Fibroblast of the conjunctiva (primary cell): ENCODE measurements around the gene SPATA46.

Experiments used
- DNase-seq: peaks from one replicate; pipeline ENCODE4 v3.0.0-alpha.2; 2010; ENCODE audit warnings: low read depth

SPATA46 gene

DNA sequence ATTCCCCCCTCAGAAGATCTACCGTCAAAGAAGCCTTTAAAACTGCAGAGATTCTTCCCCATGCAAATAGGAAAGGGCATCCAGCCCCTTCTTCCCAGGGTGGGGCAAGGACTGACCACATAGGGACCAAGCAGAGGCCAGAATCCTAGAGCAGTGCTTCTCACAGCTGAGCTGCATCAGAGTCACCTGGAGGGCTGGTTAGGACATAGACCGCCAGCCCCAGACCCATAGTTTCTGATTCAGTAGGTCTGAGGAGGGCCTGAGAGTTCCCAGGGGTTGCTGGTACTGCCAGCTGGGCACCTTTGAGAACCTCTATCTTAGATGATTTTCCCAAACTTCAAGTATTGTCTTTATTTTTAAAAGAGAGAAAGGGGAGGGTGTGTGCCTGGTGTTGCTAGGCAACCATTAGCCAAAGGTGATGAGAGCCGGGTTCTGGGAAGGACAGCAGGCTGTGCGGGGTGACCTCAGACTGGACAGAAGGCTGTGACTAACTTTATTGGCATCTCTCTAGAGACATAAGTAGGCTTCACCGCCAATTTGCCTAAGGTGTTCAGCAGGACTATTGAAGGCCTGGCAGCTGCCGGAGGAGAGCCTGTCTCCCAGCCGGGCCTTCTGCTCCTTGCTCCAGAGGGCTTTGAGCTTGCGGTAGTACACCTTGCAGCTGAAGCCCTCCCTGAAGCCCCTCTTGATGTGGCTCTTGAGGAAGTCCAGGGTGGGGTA lies 3.0 kb downstream of the SPATA46 start:
- DNase-seq = no peak

- no peak for DNase-seq
These were observed 3.6 kb downstream of the SPATA46 start for GRCh38 chr1:162373072-162373427.

DNA sequence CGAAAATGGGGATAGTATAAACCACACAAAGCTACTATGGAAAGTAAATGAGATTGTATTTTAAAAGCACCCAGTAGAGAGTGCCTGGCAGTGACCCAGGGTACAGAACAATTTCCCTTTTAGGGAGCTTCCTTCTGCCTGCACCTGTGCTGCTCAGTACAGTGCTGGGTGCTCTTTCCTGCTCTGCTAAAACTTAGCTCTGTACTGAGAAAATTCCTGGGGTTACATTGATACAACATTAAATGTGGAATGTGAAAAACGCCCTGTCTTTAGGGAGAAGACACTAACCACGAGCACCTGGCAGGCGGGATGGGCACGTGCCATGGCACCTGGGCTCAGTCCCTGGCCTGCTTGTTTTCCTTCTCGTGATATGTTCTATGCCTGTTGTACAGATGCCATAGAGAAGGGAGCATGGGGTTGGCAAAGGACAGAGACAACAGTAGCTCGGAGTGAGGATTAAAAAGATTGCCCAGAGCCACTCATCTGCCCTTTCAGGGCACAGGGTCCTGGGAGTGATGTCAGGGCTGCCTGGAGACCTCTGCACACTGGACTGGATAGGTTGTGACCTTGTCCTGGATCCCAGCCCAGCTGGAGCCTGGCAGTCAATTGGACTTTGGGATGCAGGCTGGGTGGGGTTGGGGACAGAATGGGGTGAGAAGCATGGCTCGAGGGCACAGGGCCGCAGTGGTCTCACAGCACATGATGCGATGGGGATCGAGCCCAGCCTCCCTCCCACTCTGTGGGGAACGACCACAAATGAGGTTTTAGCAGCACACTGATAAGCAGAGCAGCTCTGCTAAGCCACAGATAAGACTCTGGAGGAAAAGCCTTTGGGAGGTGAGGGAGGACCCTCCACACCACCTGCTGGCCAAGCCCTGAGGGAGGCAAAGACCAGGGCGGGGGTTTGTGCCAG lies 4.2 kb downstream of the SPATA46 start:
- DNase-seq = no peak

- DNase-seq = no peak
These were observed 5.0 kb downstream of the SPATA46 start for GRCh38 chr1:162371611-162372010.

- no peak for DNase-seq
These were observed 5.9 kb downstream of the SPATA46 start for GRCh38 chr1:162370721-162371120.

GRCh38 chr1:162370161-162370560 lies 6.5 kb downstream of the SPATA46 start:
- DNase-seq = no peak

GRCh38 chr1:162369571-162369970 lies 7.1 kb downstream of the SPATA46 start:
- no peak for DNase-seq

- DNase-seq = no peak
These were observed 8.2 kb downstream of the SPATA46 start for GRCh38 chr1:162368451-162368850.

DNA sequence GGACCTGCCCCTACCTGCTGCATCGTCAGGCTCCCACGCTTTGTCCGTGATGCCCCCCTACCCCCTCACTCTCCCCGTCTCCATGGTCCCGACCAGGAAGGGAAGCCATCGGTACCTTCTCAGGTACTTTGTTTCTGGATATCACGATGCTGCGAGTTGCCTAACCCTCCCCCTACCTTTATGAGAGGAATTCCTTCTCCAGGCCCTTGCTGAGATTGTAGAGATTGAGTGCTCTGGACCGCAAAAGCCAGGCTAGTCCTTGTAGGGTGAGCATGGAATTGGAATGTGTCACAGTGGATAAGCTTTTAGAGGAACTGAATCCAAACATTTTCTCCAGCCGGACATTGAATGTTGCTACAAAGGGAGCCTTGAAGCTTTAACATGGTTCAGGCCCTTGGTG lies 8.9 kb downstream of the SPATA46 start:
- DNase-seq = no peak

GRCh38 chr1:162367073-162367472 lies 9.6 kb downstream of the SPATA46 start:
- DNase-seq = no peak

- DNase-seq = no peak
These were observed 10.0 kb downstream of the SPATA46 start for GRCh38 chr1:162366671-162367070.

DNA sequence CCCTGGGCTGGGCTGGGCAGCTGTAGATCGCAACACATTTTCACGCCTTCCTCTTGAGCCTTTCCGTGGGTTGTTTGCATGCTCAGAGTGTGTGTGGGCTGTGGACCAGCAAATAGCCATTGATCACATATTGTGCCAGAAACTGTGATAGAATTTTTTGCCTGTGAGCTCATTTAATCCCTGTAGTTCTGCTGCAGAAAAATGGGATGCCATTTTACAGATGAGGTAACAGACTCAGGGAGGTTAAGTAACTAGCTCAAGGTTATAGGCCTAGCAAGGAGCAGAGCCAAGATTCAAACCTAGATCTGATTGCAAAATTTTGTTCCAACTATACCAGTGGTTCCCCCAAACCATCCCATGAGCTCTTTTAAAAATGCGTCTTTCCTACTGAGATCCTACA lies 10.5 kb downstream of the SPATA46 start:
- DNase-seq = no peak

DNA sequence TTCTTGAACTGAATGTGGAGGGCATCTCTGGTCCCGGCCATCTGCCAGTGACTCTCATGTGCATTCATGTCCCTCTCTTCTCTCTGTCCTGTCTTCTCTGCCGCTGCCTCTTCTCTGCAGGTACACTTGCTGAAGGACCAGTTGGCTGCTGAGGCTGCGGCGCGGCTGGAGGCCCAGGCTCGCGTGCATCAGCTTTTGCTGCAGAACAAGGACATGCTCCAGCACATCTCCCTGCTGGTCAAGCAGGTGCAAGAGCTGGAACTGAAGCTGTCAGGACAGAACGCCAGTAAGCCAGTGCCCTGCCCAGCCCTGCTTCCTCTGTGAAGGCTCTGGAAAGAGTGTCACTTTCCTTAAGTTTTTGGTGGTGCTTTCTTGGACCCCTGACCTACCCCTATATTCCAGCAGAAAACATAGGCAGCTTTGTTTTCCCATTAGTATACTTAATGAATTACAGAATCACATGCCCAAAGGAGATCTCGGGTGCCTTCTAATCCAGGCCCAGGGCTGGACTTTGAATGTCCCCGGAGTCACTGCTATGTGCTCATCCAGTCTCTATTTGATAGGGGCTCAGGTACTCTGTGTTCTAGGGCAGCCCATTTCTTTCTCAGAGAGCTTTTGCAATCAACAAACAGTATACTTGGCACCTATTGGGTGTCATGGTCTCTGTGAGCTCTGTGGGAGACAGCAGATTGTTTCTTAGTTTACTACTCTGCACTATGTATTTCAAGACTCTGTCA lies 11.2 kb downstream of the SPATA46 start:
- no peak for DNase-seq

- no peak for DNase-seq
These were observed 12.2 kb downstream of the SPATA46 start for GRCh38 chr1:162364498-162364897.

GRCh38 chr1:162363823-162364222 lies 12.8 kb downstream of the SPATA46 start:
- DNase-seq = no peak

GRCh38 chr1:162361349-162361748 lies 15.3 kb downstream of the SPATA46 start:
- no peak for DNase-seq

DNA sequence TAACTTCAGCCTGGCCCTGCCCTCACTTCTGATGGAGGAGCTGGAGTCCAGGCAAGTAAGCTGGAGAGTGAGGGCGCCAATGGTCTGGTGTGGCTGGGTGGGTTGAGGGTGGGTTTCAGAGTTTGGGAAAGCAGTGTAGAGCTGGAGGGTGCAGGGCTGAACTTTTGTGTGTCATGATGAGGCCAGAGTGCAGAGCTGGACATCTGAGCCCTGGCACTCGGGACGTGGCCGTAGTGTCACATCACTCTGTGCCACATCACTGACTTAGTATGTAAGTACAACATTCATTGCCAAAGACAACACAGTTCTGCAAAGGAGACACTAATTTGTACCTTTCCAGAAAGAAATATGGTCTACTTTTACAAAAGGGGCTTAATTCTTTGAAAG lies 15.8 kb downstream of the SPATA46 start:
- DNase-seq = no peak

DNA sequence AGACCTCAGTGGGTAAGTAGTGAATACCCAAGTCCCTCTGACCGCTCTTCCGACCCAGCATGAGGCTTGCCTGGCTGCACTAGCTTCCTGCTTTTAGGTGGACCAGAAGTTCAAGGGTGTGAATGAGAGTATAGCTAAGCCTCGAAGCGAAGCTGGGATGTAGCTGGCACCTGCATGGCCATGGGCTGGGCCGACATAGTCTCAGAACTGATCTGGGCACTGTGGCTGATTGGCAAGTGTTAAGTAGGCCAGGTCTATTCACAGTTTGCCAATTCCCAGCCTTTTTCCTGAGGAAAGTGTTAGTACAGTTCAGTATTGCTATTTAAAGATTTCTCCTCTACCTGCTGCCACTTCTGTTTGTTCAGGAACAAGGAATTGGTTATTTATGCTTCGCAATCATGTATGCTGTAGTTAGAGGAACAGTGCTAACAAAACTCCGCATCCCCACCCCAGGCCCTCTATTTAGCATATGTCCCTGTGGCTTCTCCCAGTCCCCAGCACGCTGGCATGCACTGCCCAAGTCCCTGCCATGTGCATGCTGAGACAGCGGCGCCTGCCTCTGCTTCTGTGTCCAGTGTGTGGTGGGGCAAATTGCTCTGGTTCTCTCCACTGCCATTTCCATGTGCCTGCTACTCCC lies 16.3 kb downstream of the SPATA46 start:
- DNase-seq = no peak

GRCh38 chr1:162359523-162360236 lies 17.0 kb downstream of the SPATA46 start:
- no peak for DNase-seq

GRCh38 chr1:162358928-162359327 lies 17.7 kb downstream of the SPATA46 start:
- DNase-seq = no peak

DNA sequence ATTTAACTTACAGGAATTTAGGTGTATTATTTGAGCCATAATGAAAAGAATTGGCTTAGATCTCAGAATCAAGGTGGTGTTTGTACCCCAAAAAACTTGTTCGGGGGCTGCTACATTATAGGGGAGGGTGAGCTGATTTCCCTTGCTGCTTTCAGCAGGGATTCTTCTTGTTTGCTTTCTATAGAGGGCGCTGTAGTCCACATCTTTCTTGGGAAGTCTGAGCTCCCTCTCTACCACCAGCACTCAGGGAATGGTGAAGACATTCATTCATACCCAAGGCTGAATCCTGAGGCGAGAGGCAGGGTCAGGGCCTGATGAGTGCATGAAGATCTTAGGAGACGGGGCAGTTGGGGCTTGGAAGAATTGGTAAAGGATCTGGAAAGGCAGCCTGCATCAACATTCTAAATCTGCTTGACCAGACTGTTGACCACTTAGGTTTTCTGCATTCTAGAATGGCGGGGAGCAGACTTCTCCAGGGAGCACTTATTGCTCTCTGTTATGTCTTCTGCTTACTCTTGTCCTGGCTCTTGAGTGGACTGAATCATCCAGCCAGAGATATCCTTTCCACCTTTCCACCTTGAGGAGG lies 18.9 kb downstream of the SPATA46 start:
- DNase-seq = no peak
